Smooth muscle cell (in vitro differentiated cells): ENCODE results near the gene TOP2B. TPM values are rescaled to one million over a fixed set of nuclear protein-coding genes. Genes with fewer than 3 reads are reported as not detected.

Experiments
- DNase-seq: peaks from one replicate; lab custom pipeline; 2025; ENCODE audit not compliant: unreplicated experiment; lab: John Stamatoyannopoulos, UW
- H2AFZ ChIP-seq: fragments of 200-600 bp; sonication (generic); 2 replicates; pipeline ENCODE4 v1.6.0; 2016; ENCODE audit warnings: antibody characterized with exemption, low read depth, mild to moderate bottlenecking
- H3F3A ChIP-seq: fragments of 200-600 bp; sonication (generic); 2 replicates; pipeline ENCODE4 v1.6.0; 2017; ENCODE audit warnings: antibody characterized with exemption, low read depth
- H3K27ac ChIP-seq: fragments of 200-600 bp; sonication (generic); 2 replicates; pipeline ENCODE4 v1.5.1; 2016; ENCODE audit warnings: low read depth, mild to moderate bottlenecking
- H3K27me3 ChIP-seq: fragments of 200-600 bp; sonication (generic); 2 replicates; pipeline ENCODE4 v1.6.1; 2016; ENCODE audit warnings: low read depth, mild to moderate bottlenecking
- H3K36me3 ChIP-seq: fragments of 200-600 bp; sonication (generic); 2 replicates; pipeline ENCODE4 v1.5.1; 2016; ENCODE audit warnings: low read depth
- H3K4me1 ChIP-seq: fragments of 200-600 bp; sonication (generic); 2 replicates; pipeline ENCODE4 v1.5.1; 2016; ENCODE audit warnings: low read depth
- H3K4me2 ChIP-seq: fragments of 200-600 bp; sonication (generic); 2 replicates; pipeline ENCODE4 v1.6.0; 2016; ENCODE audit warnings: mild to moderate bottlenecking
- H3K4me3 ChIP-seq: fragments of 200-600 bp; sonication (generic); 2 replicates; pipeline ENCODE4 v1.5.1; 2016; ENCODE audit warnings: mild to moderate bottlenecking
- H3K79me2 ChIP-seq: fragments of 200-600 bp; sonication (generic); 2 replicates; pipeline ENCODE4 v1.6.0; 2016; ENCODE audit warnings: low read depth, mild to moderate bottlenecking
- H3K9ac ChIP-seq: fragments of 200-600 bp; sonication (generic); 2 replicates; pipeline ENCODE4 v1.6.0; 2016; ENCODE audit warnings: low read depth
- H3K9me3 ChIP-seq: fragments of 200-600 bp; sonication (generic); replicated peaks from 2 replicates; pipeline ENCODE4 v1.5.1; 2016; ENCODE audit warnings: low read depth
- H4K20me1 ChIP-seq: fragments of 200-600 bp; sonication (generic); 2 replicates; pipeline ENCODE4 v1.6.0; 2016; ENCODE audit warnings: low read depth
- CTCF ChIP-seq: fragments of 200-600 bp; sonication (generic); IDR thresholded peaks from 2 replicates; pipeline ENCODE4 v1.5.1; 2017; ENCODE audit warnings: borderline replicate concordance, mild to moderate bottlenecking, antibody characterized with exemption; ENCODE audit not compliant: insufficient read depth, poor library complexity, severe bottlenecking
- WGBS: methylation state at CpG from one replicate; pipeline ENCODE4 v1.1.7; 2016; ENCODE audit warnings: low lambda C conversion rate; 5-methylcytosine and 5-hydroxymethylcytosine counted together
- polyA plus RNA-seq: library from polyadenylated mRNA; unstranded; fragments of >200 nt; fragmentation: Nextera tagmentation; extraction: Ambion mirVana; gene quantifications from 2 replicates; pipeline ENCODE4 v1.2.1, GENCODE V29; 2016
- total RNA-seq: library from RNA; depleted of rRNA; stranded (reverse); fragments of >200 nt; gene quantifications from 2 replicates; pipeline ENCODE4 v1.2.3, GENCODE V29; 2014

Gene TOP2B
- total and polyA plus RNA-seq, 2 experiments from 2014 or later, result 70.2 to 132 TPM

- Histone ChIP-seq H3K9ac (no peak overlapping the region), H3F3A (no peaks in the 10 kb centered on the region), H3K4me2 (no peak overlapping the region), H4K20me1 (peaks cover 13% of the 10 kb centered on the region), H3K9me3 (no peaks in the 10 kb centered on the region), H3K79me2 (peaks cover 36% of the 10 kb centered on the region), H3K4me1 (no peaks in the 10 kb centered on the region), H3K4me3 (no peak overlapping the region), H3K36me3 (no peaks in the 10 kb centered on the region), H3K27me3 (no peaks in the 10 kb centered on the region), H3K27ac (peak overlapping the region; percentile 61), H2AFZ (no peak overlapping the region)
- no peak for DNase-seq
- 75% methylated on average over 7 of the region's 7 CpGs for WGBS
- TF ChIP-seq CTCF, result no peak
These were observed 110.3 kb downstream of the TOP2B start for GRCh38 chr3:25554376-25554775.

- 93% methylated on average over 3 of the region's 3 CpGs for whole genome bisulfite sequencing
- no peak overlapping the region for H3K4me2 ChIP-seq
- H2AFZ ChIP-seq, result no peak overlapping the region
- no peaks in the 10 kb centered on the region for H3K27me3 ChIP-seq
- peaks cover 18% of the 10 kb centered on the region for H4K20me1 ChIP-seq
- H3K4me1 ChIP-seq, result no peaks in the 10 kb centered on the region
- no peak overlapping the region for H3K4me3 ChIP-seq
- peaks cover 36% of the 10 kb centered on the region for H3K79me2 ChIP-seq
- no peaks in the 10 kb centered on the region for H3K36me3 ChIP-seq
- no peak overlapping the region for H3K9ac ChIP-seq
- H3K9me3 ChIP-seq, result no peaks in the 10 kb centered on the region
- TF ChIP-seq CTCF, result no peak
- DNase-seq, result no peak
- no peak overlapping the region for H3K27ac ChIP-seq
- H3F3A ChIP-seq, result no peaks in the 10 kb centered on the region
These were observed 112.5 kb downstream of the TOP2B start for GRCh38 chr3:25552251-25552650.

GRCh38 chr3:25548836-25549235, 115.9 kb downstream of the TOP2B start:
- Histone ChIP-seq H3K27me3 (no peaks in the 10 kb centered on the region), H4K20me1 (peaks cover 33% of the 10 kb centered on the region), H3K36me3 (no peaks in the 10 kb centered on the region), H3K9ac (no peak overlapping the region), H3F3A (no peaks in the 10 kb centered on the region), H3K9me3 (no peaks in the 10 kb centered on the region), H3K4me2 (no peak overlapping the region), H3K4me1 (no peaks in the 10 kb centered on the region), H2AFZ (no peak overlapping the region), H3K4me3 (no peak overlapping the region), H3K79me2 (peaks cover 50% of the 10 kb centered on the region), H3K27ac (peak overlapping the region; percentile 35)
- no peak for TF ChIP-seq CTCF
- no peak for DNase-seq
- WGBS, result 72% methylated on average over 2 of the region's 2 CpGs

- Histone ChIP-seq H3K9me3 (no peaks in the 10 kb centered on the region), H3K4me1 (no peaks in the 10 kb centered on the region), H3K36me3 (no peaks in the 10 kb centered on the region), H4K20me1 (peaks cover 40% of the 10 kb centered on the region), H3K79me2 (peaks cover 55% of the 10 kb centered on the region), H3K4me3 (no peak overlapping the region), H3K9ac (no peak overlapping the region), H3K4me2 (no peak overlapping the region), H3K27me3 (no peaks in the 10 kb centered on the region), H3K27ac (peak overlapping the region; percentile 35), H3F3A (no peaks in the 10 kb centered on the region), H2AFZ (no peak overlapping the region)
- WGBS, result 80% methylated on average over 1 of the region's 1 CpG
- no peak for TF ChIP-seq CTCF
- DNase-seq, result no peak
These were observed 116.6 kb downstream of the TOP2B start for GRCh38 chr3:25547943-25548674.
